HG02943 (cell line): ENCODE results near the gene PTPRD.
"Not testable (repeated sequence)": the region's sequence is repeated elsewhere in the genome, so short reads cannot be mapped to it uniquely, and the experiment has no call there.

Source experiments
- ATAC-seq: cut with Tn5 transposase; IDR thresholded peaks from one replicate; pipeline ENCODE4 v1.9.1; 2021; ENCODE audit warnings: mild to moderate bottlenecking, low read depth, moderate library complexity; ENCODE audit not compliant: unreplicated experiment

The PTPRD gene

DNA sequence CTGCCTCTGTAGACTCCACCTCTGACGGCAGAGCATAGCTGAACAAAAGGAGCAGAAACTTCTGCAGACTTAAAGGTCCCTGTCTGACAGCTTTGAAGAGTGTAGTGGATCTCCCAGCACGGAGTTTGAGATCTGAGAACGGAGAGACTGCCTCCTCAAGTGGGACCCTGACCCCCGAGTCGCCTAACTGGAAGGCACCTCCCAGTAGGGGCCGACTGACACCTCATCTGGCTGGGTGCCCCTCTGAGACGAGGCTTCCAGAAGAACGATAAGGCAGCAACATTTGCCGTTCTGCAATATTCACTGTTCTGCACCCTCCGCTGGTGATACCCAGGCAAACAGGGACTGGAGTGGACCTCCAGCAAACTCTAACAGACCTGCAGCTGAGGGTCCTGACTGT, 1186.3 kb downstream of the PTPRD start:
- ATAC-seq, result not testable (repeated sequence)

- no peak for ATAC-seq
Measured at GRCh38 chr9:9412241-9412640, 1200.6 kb downstream of the PTPRD start.

GRCh38 chr9:9410736-9411135, 1202.1 kb downstream of the PTPRD start:
- no peak for ATAC-seq

GRCh38 chr9:9399982-9400381, 1212.8 kb downstream of the PTPRD start:
- no peak for ATAC-seq

DNA sequence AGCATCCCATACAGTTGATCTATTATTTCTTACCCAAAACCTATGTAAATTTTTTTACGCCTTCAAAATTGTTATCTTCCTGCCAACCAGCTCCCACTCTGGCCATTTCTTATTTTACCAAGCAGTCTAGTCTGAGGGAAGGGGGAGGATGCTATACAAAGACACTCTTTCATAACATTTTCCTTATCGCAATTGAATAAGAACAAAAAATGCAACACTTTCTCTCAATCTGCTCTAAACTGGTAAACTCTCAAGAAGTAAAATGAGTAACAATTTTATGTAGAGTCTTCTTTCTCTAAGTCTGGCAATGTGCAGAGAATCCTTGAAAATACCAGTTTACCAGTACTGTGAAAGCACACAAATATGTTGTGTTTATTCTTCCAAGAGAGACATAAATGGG, 1216.3 kb downstream of the PTPRD start:
- ATAC-seq, result no peak

DNA sequence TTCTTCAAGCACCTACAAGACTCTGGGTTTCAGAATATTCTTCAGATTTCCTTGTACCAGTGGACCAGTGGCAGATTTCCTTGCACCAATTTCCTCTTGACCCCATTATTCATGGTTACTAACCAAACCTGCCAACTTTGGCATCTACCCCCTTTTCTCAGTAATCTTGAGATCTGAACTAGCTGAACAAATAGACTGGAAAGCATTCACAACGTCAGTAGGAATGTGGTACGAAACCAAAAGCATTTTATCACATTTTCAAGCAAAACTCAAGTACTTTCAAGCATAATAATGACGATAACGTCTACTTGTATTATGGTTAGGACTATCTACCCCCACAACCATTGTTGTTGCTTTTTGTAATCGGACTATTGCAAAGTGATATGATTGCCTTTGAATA, 1217.3 kb downstream of the PTPRD start:
- ATAC-seq, result no peak

DNA sequence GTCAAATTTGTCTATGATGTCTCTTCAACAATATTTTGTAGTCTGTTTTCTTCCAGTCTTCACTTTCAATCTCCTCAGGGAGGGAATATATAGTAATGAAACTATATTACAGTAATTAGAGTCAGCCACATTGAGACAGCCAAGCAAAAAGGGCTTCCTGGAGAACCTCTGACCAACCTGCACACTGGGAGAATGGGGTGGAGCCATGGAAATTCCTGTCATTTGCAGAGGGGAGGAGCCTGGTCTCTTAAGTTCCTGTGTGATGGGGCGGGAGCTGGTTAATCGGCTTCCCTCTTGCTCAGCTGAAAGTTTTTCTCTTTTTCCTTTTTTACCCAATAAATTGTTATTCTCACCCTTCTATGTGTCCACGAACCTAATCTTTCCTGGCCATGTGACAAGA, 1220.0 kb downstream of the PTPRD start:
- no peak for ATAC-seq

- no peak for ATAC-seq
Measured at GRCh38 chr9:9389904-9390303, 1222.9 kb downstream of the PTPRD start.

- no peak for ATAC-seq
Measured at GRCh38 chr9:9387511-9388115, 1225.2 kb downstream of the PTPRD start.

DNA sequence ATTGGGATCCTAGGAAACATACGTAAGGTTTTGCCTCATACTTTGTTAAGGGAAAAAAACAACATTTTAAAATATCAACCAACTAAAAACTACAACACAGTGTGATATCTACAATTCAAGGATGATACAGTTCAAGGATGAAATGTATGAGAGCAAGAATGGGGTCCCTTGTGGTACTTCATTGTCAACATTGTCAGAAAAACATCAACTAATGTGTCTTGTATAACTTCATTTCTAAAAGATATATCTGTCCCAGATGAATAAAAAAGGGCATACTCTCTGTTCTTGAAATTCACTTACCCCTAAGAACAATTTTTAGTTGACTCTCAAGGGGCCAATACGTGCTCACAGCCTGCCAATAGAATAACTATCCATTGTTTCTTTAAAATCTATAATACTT, 1250.5 kb downstream of the PTPRD start:
- no peak for ATAC-seq

DNA sequence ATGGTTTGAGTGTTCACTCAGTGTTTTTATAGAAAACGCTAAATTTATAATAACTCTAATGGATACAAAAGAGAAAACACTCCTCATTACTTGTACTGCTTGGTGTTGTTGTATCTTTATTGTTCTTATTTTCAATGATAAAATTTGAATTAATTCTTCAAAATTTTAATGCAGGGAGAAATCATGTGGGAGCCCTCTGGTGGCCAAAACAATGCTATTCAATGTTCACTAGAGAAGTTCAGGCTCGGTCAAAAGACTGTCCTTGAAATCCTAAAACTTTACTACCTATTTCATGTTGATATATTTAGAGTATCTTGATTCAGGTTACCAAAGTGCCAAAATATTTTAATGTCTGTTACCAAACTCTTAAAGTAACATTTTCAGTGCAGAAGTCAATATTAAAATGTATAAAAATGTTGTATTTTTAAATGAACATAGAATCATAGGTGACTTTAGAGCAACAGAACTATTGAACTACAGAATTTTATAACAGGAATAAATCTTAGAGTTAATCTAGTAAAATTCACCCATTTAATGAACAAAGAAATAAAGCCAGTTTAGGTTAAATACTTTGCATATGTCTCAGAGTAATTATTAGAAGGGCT, 1259.8 kb downstream of the PTPRD start:
- no peak for ATAC-seq

DNA sequence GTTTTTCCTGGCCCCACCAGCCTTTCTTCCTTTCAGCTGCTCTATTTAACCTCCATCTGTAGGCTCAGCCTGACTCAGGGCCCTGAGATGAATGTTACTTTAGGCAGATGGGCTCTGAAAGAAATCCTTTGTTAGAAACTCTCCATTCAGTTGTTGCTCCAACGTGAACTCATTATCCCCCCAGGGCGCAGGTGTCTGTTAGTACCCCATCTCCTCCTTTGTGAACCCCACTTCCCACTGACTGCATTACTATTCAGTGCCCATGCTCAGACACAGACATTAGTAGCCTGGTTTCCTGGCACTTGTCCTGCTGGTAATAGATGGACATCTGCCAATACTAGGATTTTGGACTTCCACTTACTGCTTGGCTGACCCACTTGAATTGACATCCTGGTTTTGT, 1271.6 kb downstream of the PTPRD start:
- no peak for ATAC-seq

DNA sequence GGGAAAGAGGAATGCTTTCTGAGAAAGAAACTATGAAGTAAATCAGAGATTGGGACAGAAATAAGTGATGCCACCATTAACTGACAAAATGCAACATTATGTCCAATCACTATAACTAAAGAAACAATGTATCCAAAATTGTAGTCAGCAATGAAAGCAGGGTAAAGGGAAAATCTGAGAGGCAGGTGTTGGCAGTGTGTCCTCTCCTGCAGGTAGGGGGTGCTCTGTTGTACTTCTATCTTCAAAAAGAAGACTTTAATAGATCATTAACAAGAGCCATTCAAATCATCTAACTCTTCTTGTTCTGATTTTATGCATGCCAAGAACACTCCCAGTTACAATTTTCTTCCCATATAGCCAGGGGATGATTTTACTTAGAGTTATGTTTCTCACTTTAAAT, 1275.7 kb downstream of the PTPRD start:
- no peak for ATAC-seq

DNA sequence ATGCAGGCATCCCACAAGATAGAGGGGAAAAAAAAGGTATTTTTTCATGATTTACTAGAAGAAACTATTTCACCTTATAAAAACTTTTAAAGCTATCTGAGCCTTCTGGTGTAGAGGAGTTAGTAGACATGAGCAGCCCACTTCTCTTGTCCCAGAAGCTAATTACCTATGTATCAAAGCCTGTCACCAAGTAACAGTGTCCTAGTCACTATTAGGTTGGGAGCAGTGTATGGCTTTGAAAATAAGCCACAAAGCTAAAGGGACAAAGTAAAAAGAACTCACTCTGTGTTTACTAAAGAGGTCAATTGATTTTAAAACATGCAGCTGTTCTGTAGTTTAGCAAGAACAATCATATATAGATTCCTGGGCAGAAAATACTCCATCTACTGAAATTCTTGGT, 1286.1 kb downstream of the PTPRD start:
- no peak for ATAC-seq

GRCh38 chr9:9319007-9319406, 1293.8 kb downstream of the PTPRD start:
- ATAC-seq, result no peak

- ATAC-seq, result not testable (repeated sequence)
Measured at GRCh38 chr9:9310743-9311142, 1302.1 kb downstream of the PTPRD start.

DNA sequence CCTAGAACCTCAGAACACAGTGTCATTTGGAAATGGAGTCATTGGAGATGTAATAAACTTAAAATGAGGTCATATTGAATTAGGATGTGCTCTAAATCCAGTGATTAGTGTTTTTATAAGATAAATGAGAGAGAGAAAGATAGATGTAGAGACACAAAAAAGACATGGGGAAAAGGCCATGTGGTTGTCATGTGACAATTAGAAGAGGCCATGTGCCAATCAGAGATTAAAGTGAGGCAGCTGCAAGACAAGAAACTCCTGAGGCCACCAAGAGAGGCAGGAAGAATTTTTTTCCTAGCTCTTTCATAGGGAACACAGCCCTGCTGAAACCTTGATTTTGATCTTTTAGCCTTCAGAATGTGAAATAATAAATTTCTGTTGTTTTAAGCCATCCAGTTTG, 1307.2 kb downstream of the PTPRD start:
- ATAC-seq, result no peak

DNA sequence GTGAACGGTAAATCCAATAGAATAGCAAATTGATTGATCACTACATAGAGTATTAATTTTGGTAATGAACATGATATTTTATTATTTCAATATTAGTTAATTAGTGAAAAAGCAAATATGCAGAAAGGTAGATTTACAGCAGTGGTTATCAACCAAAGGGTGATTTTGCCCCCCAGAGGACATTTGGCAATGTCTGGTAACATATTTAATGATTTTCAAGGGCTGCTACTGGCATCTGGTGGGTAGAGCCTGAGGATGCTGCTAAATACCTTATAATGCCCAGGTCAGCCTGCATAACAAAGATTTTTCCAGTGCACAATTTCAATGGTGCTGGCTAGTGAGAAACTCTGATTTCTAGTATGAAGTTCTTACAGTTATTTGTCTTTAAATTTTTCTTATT, 1313.7 kb downstream of the PTPRD start:
- ATAC-seq, result no peak

DNA sequence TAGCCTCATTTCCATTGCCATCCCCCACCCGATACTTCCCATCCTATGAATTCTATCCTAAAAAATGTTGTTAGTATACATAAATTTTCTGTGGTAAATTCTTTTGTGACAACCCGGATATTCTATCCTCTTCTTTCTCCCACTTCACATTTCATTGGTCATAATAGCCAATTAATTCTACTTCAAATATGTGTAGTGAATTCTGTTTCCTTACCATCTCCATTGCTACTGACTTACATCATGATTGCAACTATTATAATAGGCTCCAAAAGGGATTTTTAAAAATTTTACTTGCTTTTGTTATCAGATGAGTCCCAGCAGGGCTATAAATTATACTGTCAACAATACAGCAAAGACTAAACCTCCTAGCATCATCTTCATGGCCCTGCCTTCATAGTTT, 1326.8 kb downstream of the PTPRD start:
- no peak for ATAC-seq

DNA sequence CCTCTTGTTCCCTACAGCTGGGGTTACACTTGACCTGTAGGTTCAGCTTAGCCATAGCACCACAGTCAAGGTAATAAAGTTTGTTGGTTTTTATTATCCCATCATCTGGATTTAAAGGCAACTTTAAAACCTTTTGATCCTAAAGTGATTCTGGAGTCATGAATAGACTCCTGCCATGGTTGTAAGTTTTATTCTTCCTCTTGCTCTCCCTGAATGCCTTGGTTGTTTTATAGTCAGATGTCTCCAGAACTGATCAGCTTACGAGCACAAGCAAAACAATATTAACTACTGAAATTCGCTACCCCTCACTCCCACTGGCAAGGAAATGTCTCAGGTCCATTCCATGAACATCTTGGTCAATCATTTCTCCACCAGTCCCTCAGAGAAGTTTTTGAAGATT, 1328.6 kb downstream of the PTPRD start:
- no peak for ATAC-seq

- no peak for ATAC-seq
Measured at GRCh38 chr9:9283159-9283986, 1329.4 kb downstream of the PTPRD start.

GRCh38 chr9:9275601-9276000, 1337.2 kb downstream of the PTPRD start:
- no peak for ATAC-seq
